Posterior cingulate gyrus (tissue), 11 donors: ENCODE measurements around the gene DOLPP1.

Experiments
- DNase-seq, 10 donors: peaks; one replicate each; pipeline versions ENCODE4 v3.0.0 to v3.0.0-alpha.2; 2020 to 2021; ENCODE audit warnings: mixed read lengths in 3 of 10
- intact Hi-C: fragments of 100-400 bp; cut with DNase I; formaldehyde crosslinking; loops from one replicate; pipeline ENCODE4 v1.15.1; 2023

DOLPP1 gene

DNA sequence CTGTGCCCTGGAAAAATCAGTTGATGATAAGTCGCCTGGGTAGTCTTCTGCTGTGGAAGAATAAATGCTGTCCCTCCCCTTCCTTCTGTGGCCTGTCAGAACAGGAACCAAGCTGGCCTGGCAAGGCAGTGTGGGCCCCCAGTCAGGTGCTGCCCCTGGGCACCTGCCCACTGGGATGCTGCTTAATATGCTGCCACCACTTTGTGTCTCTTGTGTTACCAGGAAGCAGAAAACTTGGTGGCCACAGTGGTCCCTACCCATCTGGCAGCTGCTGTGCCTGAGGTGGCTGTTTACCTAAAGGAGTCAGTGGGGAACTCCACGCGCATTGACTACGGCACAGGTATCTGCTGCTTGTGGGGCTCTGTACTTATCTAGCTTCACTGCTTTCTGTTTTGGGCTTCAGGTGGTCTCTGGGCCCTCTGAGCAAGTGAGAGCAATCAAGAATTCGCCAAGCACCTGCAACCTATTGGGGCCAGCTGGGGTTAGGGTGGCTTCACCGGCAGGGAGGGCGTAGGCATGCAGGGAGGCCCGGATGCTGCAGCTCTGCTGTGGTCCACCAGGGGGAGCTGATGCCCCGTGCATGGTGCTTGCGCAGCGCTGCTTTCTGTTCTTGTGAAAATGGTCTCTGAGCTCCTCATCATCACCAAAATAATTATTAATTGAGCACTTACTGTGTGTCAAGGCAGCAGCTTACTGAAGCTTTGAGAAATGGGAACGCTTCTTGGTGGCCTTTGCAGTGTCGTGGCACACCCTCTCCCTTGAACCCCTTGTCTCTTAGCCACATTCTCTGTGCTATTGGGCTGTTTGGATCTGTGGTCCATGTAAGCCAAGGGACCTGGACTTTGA, 50.6 kb downstream of the DOLPP1 start:
- DNase-seq: peak in 9 of 10 donors; percentile 76 to 97 (median 85)
- intact Hi-C loops: no loop called here

DNA sequence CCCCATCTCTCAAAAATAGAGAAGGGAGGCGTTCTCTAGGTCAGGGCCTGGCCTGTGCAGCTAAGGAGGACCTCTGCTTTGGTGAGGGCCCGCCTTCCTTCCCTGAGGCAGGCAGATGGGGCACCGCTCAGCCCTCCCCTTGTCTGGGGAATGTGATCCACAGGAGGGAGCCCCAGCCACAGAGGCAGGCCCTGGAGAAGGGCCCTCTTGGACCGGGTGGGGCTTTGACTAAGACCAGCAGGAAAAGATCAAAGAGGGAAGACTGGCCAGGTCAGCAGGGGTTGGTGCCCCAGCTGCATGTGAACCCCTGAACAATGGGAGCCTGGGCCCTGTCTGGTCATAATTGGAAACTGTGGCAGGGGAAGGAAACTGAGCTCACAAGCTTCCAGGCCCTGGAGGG, 52.2 kb downstream of the DOLPP1 start:
- no peak for DNase-seq
- intact Hi-C loops: no loop called here

DNA sequence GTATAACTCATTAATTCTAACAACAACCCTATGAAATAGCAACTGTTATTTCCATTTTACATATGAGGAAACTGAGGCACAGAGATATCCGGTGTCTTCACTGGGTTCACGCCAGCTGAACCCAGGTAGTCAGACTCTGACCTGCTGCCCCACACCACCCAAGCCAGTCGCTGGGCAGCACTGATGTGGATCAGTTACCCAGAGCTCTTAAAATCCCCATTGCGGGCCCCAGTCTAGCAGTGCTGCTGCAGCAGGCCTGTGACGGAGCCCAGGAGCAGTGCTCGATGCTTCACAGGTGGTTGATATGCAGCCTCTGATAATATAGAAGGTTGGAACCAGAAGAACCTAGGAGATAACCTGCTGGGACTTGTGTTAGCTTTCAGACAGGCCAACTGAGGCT, 54.6 kb downstream of the DOLPP1 start:
- intact Hi-C loops: loop anchor here (5.0 kb wide), 1 partner anchor 647 kb away; no protein-coding TSS in a partner anchor
- no peak for DNase-seq

DNA sequence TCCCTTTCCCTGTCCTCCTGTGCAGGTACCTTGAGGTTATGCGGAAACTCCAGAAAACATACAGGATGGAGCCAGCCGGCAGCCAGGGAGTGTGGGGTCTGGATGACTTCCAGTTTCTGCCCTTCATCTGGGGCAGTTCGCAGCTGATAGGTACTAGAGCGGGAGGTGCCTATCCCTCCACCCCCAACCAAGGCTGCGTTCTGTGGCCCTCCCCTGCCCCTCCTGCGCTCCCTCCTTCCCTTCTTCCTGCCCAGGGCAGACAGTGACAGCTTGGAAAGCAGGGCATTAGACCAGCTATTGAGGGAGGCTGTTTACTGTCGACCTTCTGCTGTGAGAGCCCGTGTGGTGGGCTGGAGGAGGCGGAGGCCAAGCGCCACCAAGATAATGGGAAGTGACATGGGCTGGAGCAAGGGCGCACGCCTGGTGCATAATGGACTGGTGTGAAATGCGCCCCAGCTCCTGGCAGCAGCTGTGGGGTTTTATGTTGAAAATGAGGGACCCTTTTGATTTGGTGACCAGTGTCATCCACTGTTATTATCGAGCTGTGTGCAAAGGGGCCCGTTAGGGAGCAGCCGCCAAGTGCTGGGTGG, 55.6 kb downstream of the DOLPP1 start:
- intact Hi-C loops: loop anchor here (5.0 kb wide), 1 partner anchor 646 kb away; no protein-coding TSS in a partner anchor
- no peak for DNase-seq

DNA sequence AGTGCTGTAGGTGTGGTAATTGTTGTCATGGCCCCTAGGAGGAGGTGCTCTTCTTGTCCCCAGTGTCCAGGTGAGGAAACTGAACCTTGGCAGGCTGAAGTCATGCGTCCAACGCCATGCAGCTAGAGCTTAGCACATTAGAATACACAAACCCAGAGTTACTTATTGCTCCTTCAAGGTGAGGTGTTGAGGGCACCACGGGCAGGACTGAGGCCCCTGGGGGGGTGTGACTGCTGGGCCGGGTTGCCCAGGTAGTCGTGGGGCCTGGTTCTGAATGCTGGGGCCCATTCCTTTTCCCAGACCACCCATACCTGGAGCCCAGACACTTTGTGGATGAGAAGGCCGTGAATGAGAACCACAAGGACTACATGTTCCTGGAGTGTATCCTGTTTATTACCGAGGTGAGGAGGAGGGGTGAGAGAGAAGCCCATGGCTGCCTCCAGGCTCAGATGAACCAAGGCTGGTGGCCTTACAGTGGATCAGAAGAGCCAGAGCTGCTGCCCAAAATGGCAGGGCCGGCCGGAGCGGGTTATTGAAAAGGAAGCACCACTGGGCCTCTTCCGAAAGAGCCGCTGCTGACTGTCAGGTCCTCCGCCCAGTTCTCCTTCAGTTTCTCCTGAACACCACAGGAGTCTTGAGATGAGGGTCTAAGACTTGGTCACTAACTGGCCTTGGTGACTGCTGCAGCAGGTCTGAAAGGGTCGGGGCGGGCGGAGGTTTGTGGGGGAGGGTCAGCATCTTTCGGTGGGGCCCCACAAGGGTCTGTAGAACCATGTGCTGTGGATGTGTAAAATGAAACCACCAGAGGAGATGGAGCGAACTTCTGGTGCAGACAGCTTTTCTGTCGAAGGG, 56.6 kb downstream of the DOLPP1 start:
- DNase-seq: no peak
- intact Hi-C loops: loop anchor here (5.0 kb wide), 1 partner anchor 645 kb away; no protein-coding TSS in a partner anchor

DNA sequence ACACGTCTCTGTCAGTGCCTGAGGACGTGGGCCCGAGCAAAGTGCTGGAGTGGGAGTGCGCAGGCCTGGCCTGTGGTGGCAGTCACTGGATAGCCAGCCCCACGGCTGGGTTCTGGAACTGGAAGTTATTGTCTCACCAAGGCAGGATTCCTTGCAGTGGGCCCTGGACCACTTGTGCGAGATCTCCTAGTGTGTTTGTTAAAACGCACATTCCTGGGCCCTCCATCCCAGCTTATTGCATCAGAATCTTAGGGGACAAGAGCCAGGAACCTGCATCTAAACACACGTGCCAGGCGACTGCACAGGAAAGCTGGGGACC, 57.2 kb downstream of the DOLPP1 start:
- DNase-seq: no peak
- intact Hi-C loops: loop anchor here (5.0 kb wide), 1 partner anchor 644 kb away; no protein-coding TSS in a partner anchor

DNA sequence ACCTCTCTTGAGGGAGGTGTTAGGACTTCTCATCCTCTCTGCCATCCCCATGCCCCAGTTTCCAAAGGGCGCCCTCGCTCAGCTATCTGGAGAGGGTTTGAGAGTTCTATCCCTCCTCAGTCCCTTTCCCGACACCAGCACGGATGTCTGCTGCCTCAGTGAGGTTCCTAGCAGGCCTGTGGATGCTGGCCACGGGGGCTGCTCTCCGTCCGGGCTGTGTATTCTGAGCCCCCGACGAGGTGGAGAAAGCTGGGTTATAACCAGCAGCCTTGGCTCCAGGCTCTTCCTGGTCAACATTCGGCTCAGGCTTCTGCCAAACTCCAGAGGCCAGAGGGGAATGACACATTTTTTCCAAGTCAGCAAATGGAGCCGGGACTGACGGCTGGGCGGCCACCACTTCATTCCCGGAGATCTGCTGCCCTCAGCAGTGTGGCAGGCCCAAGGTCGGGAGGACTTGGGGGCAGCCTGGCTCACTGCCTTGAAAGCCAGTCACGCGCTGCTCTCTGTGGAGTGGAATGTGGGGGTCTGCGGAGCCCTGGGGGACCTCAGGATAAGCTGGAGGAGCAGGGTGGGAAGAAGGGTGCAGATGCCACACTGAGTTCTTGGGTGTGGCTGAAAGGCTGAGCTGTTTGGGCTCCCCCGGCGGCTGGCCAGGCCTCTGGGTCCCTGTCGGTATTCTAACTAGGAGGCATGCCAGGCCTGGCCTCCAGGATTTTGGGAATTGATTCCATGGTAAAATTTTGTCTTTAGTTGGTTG, 57.7 kb downstream of the DOLPP1 start:
- no peak for DNase-seq

DNA sequence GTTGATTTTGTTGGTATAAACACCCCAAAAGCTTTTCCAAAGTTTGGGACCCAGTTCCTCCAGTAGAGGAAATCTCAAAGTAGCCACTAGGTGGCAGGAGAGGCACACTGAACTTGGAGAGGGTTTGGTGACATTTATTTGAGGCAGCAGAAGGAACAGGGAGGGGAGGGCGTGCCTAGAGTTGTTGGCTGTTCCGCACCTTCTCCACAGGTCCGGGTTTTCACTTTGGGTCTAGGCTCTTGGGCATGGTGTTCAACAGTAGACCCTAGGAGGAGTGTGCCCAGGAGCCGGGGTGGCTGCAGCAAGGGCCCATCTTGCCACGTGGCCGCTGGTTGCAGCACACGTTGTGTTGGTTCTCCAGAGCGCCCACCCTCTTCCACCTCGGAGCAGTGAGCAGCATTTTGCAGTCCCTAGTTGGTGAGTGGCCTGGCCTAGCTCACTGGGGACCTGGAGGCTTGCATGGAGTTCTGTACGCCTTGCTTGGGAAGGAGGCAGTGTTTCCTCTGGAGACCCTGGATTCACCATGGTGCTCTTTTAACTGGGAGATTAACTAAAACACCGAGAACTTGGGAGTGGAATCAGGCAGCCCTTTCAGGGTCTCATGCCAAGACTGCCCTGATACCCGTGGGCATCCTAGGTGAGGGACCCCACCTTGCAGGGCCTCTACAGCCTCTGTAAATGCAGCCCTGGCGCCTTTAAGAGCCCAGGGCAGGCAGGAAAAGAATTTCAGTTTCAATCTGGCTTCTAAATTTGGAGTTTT, 58.5 kb downstream of the DOLPP1 start:
- DNase-seq: peak in 7 of 10 donors; percentile 51 to 95 (median 78)
- intact Hi-C loops: loop anchor here (1.0 to 5.0 kb wide), 2 partner anchors 471 to 643 kb away; no protein-coding TSS in a partner anchor

More for the DNA sequence above, 57.7 kb downstream of the DOLPP1 start:
- intact Hi-C loops: loop anchor here (1.0 to 5.0 kb wide), 2 partner anchors 472 to 644 kb away; no protein-coding TSS in a partner anchor

DNA sequence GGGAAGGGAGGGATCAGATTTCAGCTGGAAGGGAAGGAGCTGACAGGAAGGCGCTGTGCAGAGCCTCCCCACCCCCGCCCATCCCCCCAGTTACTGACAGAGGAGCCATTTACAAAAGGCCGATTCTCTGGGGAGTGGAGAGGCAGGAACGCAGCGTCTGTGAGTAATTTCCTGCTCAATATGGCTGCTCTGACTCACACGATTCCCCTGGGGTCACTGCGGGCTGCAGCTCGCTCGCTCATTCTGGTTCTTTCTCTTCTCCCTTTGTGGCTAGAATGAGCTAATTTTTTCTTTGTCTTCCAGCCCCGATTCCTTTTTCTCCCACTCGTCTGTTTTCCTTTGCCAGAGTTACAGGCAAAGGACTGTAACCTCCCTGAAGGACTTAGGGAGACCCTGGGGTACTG, 59.1 kb downstream of the DOLPP1 start:
- intact Hi-C loops: loop anchor here (1.0 to 5.0 kb wide), 3 partner anchors 35 to 642 kb away; no protein-coding TSS in a partner anchor
- peak; percentile 66 to 96 (median 79) for DNase-seq
